IPS-20b (cell line): ENCODE results near the gene NDUFAF2.
"Not testable (repeated sequence)": the region's sequence is repeated elsewhere in the genome, so short reads cannot be mapped to it uniquely, and the experiment has no call there.

ENCODE experiments used
- H3K27ac ChIP-seq: one replicate; pipeline ENCODE4 v1.5.1; 2013; ENCODE audit warnings: low read length
- H3K27me3 ChIP-seq: 2 replicates; pipeline ENCODE4 v1.6.1; 2013; ENCODE audit warnings: mild to moderate bottlenecking, low read length, inconsistent platforms; ENCODE audit not compliant: insufficient read depth
- H3K36me3 ChIP-seq: 2 replicates; pipeline ENCODE4 v1.6.1; 2013; ENCODE audit warnings: low read depth, mild to moderate bottlenecking, inconsistent platforms, low read length, moderate library complexity; ENCODE audit not compliant: insufficient read depth
- H3K4me1 ChIP-seq: 2 replicates; pipeline ENCODE4 v1.6.1; 2013; ENCODE audit warnings: mild to moderate bottlenecking, control low read depth, inconsistent platforms, low read length, moderate library complexity; ENCODE audit not compliant: insufficient read depth
- H3K4me3 ChIP-seq: 2 replicates; pipeline ENCODE4 v1.5.1; 2013; ENCODE audit warnings: mild to moderate bottlenecking, low read length, inconsistent platforms
- H3K9ac ChIP-seq: 2 replicates; pipeline ENCODE4 v1.6.1; 2013; ENCODE audit warnings: low read depth, mild to moderate bottlenecking, inconsistent platforms, low read length, moderate library complexity
- H3K9me3 ChIP-seq: 2 replicates; pipeline ENCODE4 v1.6.1; 2013; ENCODE audit warnings: mild to moderate bottlenecking, low read depth, low read length, inconsistent platforms; ENCODE audit not compliant: insufficient read depth

Gene NDUFAF2

GRCh38 chr5:61182449-61182848 lies 237.4 kb downstream of the NDUFAF2 start:
- H3K4me3 ChIP-seq: no peak overlapping the region

GRCh38 chr5:61183538-61183937 lies 238.5 kb downstream of the NDUFAF2 start:
- H3K9ac ChIP-seq: no peak overlapping the region
- no peak overlapping the region for H3K27ac ChIP-seq
- H3K9me3 ChIP-seq: no peaks in the 10 kb centered on the region
- no peak overlapping the region for H3K4me3 ChIP-seq
- no peaks in the 10 kb centered on the region for H3K27me3 ChIP-seq
- H3K36me3 ChIP-seq: no peaks in the 10 kb centered on the region
- peaks cover 14% of the 10 kb centered on the region; the same call in 1 of the 2 replicates for H3K4me1 ChIP-seq

More at GRCh38 chr5:61182449-61182848, 237.4 kb downstream of the NDUFAF2 start:
- Histone ChIP-seq H3K36me3 (no peaks in the 10 kb centered on the region), H3K4me1 (peaks cover 5% of the 10 kb centered on the region; the same call in 1 of the 2 replicates), H3K9ac (no peak overlapping the region), H3K27ac (no peak overlapping the region), H3K27me3 (no peaks in the 10 kb centered on the region), H3K9me3 (no peaks in the 10 kb centered on the region)

- Histone ChIP-seq H3K9ac (no peak overlapping the region), H3K36me3 (no peaks in the 10 kb centered on the region), H3K9me3 (no peaks in the 10 kb centered on the region), H3K27ac (no peak overlapping the region), H3K27me3 (no peaks in the 10 kb centered on the region), H3K4me1 (peaks cover 14% of the 10 kb centered on the region; the same call in 1 of the 2 replicates), H3K4me3 (no peak overlapping the region)
Observed at GRCh38 chr5:61184708-61185107, 239.7 kb downstream of the NDUFAF2 start.

- no peak overlapping the region for H3K4me3 ChIP-seq
- H3K4me1 ChIP-seq: peaks cover 14% of the 10 kb centered on the region; the same call in 1 of the 2 replicates
- H3K27me3 ChIP-seq: no peaks in the 10 kb centered on the region
- no peak overlapping the region for H3K27ac ChIP-seq
- no peaks in the 10 kb centered on the region for H3K36me3 ChIP-seq
- H3K9me3 ChIP-seq: no peaks in the 10 kb centered on the region
- no peak overlapping the region for H3K9ac ChIP-seq
Observed at GRCh38 chr5:61186634-61187033, 241.6 kb downstream of the NDUFAF2 start.

- 0 out of 2 replicates have a peak overlapping the region, but pooled peaks have one; percentile 23 for H3K4me3 ChIP-seq
- not testable (repeated sequence) for H3K9ac ChIP-seq, H3K9me3 ChIP-seq, H3K36me3 ChIP-seq, H3K27me3 ChIP-seq, H3K27ac ChIP-seq
- peaks cover 14% of the 10 kb centered on the region; the same call in 1 of the 2 replicates for H3K4me1 ChIP-seq
Observed at GRCh38 chr5:61187352-61187751, 242.3 kb downstream of the NDUFAF2 start.

GRCh38 chr5:61187826-61188225 lies 242.8 kb downstream of the NDUFAF2 start:
- H3K36me3 ChIP-seq, H3K27me3 ChIP-seq, H3K27ac ChIP-seq, H3K9me3 ChIP-seq, H3K9ac ChIP-seq: not testable (repeated sequence)
- H3K4me1 ChIP-seq: peaks cover 14% of the 10 kb centered on the region; the same call in 1 of the 2 replicates
- peak overlapping the region; percentile 27; the same call in 1 of the 2 replicates for H3K4me3 ChIP-seq

GRCh38 chr5:61198606-61199005 lies 253.6 kb downstream of the NDUFAF2 start:
- H3K36me3 ChIP-seq: no peaks in the 10 kb centered on the region
- H3K9ac ChIP-seq: no peak overlapping the region
- H3K27me3 ChIP-seq: no peaks in the 10 kb centered on the region
- H3K27ac ChIP-seq: no peak overlapping the region
- H3K4me3 ChIP-seq: no peak overlapping the region
- no peaks in the 10 kb centered on the region for H3K9me3 ChIP-seq
- H3K4me1 ChIP-seq: no peaks in the 10 kb centered on the region

GRCh38 chr5:61200582-61201155 lies 255.7 kb downstream of the NDUFAF2 start:
- Histone ChIP-seq H3K9ac (no peak overlapping the region), H3K4me3 (no peak overlapping the region), H3K4me1 (no peaks in the 10 kb centered on the region), H3K9me3 (peaks cover 2% of the 10 kb centered on the region; the same call in 1 of the 2 replicates), H3K27me3 (no peaks in the 10 kb centered on the region), H3K36me3 (no peaks in the 10 kb centered on the region), H3K27ac (no peak overlapping the region)

- H3K9ac ChIP-seq: no peak overlapping the region
- H3K4me3 ChIP-seq: no peak overlapping the region
- H3K9me3 ChIP-seq: peaks cover 2% of the 10 kb centered on the region; the same call in 1 of the 2 replicates
- no peaks in the 10 kb centered on the region for H3K27me3 ChIP-seq
- no peak overlapping the region for H3K27ac ChIP-seq
- no peaks in the 10 kb centered on the region for H3K36me3 ChIP-seq
- no peaks in the 10 kb centered on the region for H3K4me1 ChIP-seq
Observed at GRCh38 chr5:61202213-61202612, 257.2 kb downstream of the NDUFAF2 start.
